Activated CD8-positive, alpha-beta memory T cell treated with anti-CD3 and anti-CD28 coated beads for 48 hours (primary cell): ENCODE results near the gene CXXC1.
"Not testable (repeated sequence)": the region's sequence is repeated elsewhere in the genome, so short reads cannot be mapped to it uniquely, and the experiment has no call there.

Source experiments
- DNase-seq, 3 experiments: peaks; one replicate each; pipeline ENCODE4 v3.0.0-alpha.2; 2020; ENCODE audit warnings: low read depth in 2 of 3, low spot score in 2 of 3

Gene CXXC1

GRCh38 chr18:50276452-50276851 lies 11.0 kb downstream of the CXXC1 start:
- no peak for DNase-seq

- no peak for DNase-seq
Measured at GRCh38 chr18:50275503-50276036, 11.9 kb downstream of the CXXC1 start.

GRCh38 chr18:50274941-50275340 lies 12.6 kb downstream of the CXXC1 start:
- DNase-seq = no peak

GRCh38 chr18:50274044-50274442 lies 13.4 kb downstream of the CXXC1 start:
- no peak for DNase-seq

GRCh38 chr18:50273203-50274043 lies 14.1 kb downstream of the CXXC1 start:
- DNase-seq = no peak

GRCh38 chr18:50272568-50272967 lies 14.9 kb downstream of the CXXC1 start:
- no peak for DNase-seq

GRCh38 chr18:50268022-50268747 lies 19.3 kb downstream of the CXXC1 start:
- DNase-seq = peak; percentile 72 to 78 (median 72)

- peak; percentile 75 to 77 (median 76) for DNase-seq
Measured at GRCh38 chr18:50266248-50266704, 21.2 kb downstream of the CXXC1 start, which contains the start of gene CFAP53. Gene CFAP53 (minus strand): TSS chr18:50266495. CDS start chr18:50266404, 91 bp downstream.

GRCh38 chr18:50262977-50263376 lies 24.5 kb downstream of the CXXC1 start:
- no peak for DNase-seq

GRCh38 chr18:50250935-50251334 lies 36.6 kb downstream of the CXXC1 start:
- DNase-seq = no peak

GRCh38 chr18:50249576-50249975 lies 37.9 kb downstream of the CXXC1 start:
- no peak for DNase-seq

- no peak for DNase-seq
Measured at GRCh38 chr18:50247561-50247960, 39.9 kb downstream of the CXXC1 start.

- not testable (repeated sequence) for DNase-seq
Measured at GRCh38 chr18:50241768-50242167, 45.7 kb downstream of the CXXC1 start.

GRCh38 chr18:50240080-50240563 lies 47.4 kb downstream of the CXXC1 start:
- no peak for DNase-seq

- no peak for DNase-seq
Measured at GRCh38 chr18:50232419-50232818, 55.1 kb downstream of the CXXC1 start.
